ENCODE data around the gene FBLN2. TPM values are rescaled to one million over a fixed set of nuclear protein-coding genes. Genes with fewer than 3 reads are reported as not detected.

Gene FBLN2
- total RNA-seq, 2 donors from 2014 or later = not detected

DNA sequence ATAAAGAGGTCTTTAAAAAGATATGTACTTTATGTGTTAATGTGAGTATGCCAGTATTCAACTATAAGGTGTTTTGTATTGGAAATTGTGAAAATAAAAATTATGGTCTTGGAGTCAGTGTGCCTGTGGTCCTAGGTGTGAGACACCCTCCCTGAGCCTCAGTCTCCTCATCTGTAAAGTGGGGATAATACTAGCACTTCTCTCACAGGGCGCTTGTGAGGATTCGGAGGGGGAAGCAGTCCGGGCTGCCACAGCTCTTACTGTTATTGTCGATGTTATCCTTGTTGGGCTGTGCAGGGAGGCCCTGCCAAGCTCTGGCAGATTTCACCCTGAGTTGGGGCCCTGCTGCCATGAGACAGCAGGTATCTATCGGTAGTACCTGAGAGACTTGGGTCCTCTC is 26.7 kb upstream of the FBLN2 start:
- Mint-ChIP-seq H3K36me3 (no peaks in the 10 kb centered on the region), H3K27ac (no peak overlapping the region), H3K9me3 (peaks cover 5 to 6% of the 10 kb centered on the region in 2 donors)
- ATAC-seq (no peak), DNase-seq (ENCODE audit: low spot score in 2 of 2) (no peak)

DNA sequence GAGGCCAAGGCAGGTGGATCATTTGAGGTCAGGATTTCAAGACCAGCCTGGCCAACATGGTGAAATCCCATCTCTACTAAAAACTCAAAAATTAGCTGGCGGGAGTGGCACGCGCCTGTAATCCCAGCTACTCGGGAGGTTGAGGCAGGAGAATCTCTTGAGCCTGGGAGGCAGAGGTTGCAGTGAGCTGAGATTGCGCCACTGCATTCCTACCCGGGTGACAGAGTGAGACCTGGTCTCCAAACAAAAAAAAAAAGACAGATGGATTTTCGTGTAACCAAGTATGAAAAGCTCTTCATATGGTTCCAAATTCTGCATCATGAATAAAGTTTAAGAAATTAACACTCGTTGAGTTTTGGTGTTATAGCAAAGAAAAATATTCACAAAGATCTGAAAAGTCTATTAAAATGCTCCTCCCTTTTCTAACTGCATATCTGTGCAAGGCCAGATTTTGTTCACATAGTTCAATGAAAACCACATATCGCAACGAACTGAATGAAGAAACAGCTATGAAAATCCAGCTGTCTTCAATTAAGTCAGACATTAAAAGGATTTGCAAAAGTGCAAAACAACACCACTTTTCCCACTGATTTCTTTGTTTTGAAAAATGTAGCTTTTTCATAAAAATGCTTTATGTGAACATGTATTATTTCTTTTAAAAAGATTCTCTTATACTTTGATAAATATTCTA is 23.8 kb upstream of the FBLN2 start:
- ATAC-seq (no peak), DNase-seq (ENCODE audit: low spot score in 2 of 2) (no peak)
- H3K36me3 Mint-ChIP-seq = no peaks in the 10 kb centered on the region
- H3K27ac Mint-ChIP-seq = no peak overlapping the region
- peaks cover 5 to 6% of the 10 kb centered on the region in 2 donors for H3K9me3 Mint-ChIP-seq

GRCh38 chr3:13525827-13526625 is 22.9 kb upstream of the FBLN2 start:
- ATAC-seq (no peak), DNase-seq (ENCODE audit: low spot score in 2 of 2) (no peak)
- Mint-ChIP-seq H3K36me3 (no peaks in the 10 kb centered on the region), H3K27ac (peak overlapping the region in 1 of 2 donors; percentile 56), H3K9me3 (peaks cover 5 to 6% of the 10 kb centered on the region in 2 donors)

- H3K9me3 Mint-ChIP-seq = peaks cover 2% of the 10 kb centered on the region in 2 donors
- DNase-seq (ENCODE audit: low spot score in 2 of 2) = no peak
- ATAC-seq = no peak
- H3K27ac Mint-ChIP-seq = peak overlapping the region in 1 of 2 donors; percentile 56
- H3K36me3 Mint-ChIP-seq = no peaks in the 10 kb centered on the region
Measured at GRCh38 chr3:13526626-13526949, 22.3 kb upstream of the FBLN2 start.

DNA sequence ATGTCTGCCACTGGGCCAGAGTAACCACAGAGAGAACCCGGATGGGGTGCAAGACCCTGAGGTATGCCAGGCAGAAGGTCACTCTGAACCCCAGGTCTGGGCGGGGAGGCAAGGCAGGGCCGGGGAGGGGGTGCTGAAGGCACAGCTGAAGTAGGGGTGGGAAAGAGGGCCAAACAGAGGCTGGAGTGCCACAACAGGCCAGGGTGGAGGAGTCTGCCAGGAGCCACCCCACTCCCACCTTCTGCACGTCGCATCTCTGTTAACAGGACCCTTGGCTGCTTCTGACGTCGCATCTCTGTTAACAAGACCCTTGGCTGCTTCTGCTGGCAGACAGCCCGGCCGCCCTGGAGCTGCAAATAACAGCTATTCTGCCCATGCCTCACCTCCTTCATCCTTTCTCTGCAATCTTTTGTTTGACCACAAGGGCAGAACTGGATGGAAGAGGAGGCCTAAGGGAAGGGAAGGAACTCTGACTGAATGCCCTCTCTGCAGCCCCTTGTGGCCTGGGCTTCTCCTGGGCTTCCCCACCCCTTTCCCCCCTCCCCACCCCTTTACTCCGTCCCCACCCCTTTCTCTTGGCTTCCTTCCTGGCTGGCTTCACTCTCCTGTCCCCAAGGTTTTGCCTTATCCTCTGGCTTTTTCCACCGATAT is 20.6 kb upstream of the FBLN2 start:
- DNase-seq (ENCODE audit: low spot score in 2 of 2) = no peak
- H3K9me3 Mint-ChIP-seq = no peaks in the 10 kb centered on the region
- no peak overlapping the region for H3K27ac Mint-ChIP-seq
- ATAC-seq = no peak
- no peaks in the 10 kb centered on the region for H3K36me3 Mint-ChIP-seq

DNA sequence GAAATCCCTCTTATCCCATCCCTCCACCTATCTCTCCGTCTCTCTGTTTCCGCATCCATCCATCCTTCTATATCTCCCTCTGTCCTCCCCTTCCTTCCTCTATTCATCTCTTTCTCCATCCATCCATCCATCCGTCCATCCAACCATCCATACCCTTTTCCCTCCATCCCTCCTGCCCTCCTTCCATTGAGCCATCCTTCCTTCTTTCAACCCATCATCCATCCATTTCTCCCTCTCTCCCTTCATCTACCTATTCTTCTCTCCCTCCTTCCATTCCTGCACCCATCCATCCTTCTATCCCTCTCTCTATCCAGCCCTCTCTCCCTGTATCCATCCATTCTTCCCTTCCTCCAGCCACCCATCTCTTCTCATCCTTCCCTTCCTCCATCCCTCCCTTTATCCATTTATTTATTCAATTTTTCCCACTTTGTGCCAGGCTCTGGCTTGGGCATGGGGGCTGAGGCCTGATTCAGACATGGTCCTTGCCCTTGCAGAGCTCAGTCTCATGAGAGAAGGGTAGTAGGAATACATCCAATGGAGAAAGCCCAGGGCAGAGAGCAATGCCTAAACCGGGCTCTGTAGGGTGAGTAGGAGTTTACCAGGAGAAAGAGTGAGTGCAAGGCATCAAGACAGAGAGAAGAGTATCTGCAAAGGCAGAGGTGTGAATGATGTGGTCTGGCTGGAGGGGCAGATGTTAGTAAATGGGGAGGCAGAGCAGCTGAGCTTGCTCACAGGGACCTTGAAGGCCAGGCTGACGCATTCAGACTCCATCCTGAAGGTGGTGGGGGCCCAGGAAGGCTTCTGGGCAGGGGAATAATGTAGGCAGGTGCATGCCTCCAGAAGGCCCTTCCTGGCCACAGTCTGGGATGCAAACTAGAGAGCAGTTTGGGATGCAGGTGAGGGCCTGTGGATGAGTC is 19.5 kb upstream of the FBLN2 start:
- DNase-seq (ENCODE audit: low spot score in 2 of 2) (no peak), ATAC-seq (no peak)
- H3K9me3 Mint-ChIP-seq = no peaks in the 10 kb centered on the region
- no peaks in the 10 kb centered on the region for H3K36me3 Mint-ChIP-seq
- peak overlapping the region in 1 of 2 donors; percentile 30 for H3K27ac Mint-ChIP-seq

GRCh38 chr3:13530241-13531009 is 18.5 kb upstream of the FBLN2 start:
- ATAC-seq (no peak), DNase-seq (ENCODE audit: low spot score in 2 of 2) (no peak)
- Mint-ChIP-seq H3K27ac (no peak overlapping the region), H3K36me3 (no peaks in the 10 kb centered on the region), H3K9me3 (no peaks in the 10 kb centered on the region)

GRCh38 chr3:13532085-13532484 is 16.8 kb upstream of the FBLN2 start:
- Mint-ChIP-seq H3K36me3 (peaks cover 0 to 6% of the 10 kb centered on the region in 2 donors), H3K27ac (no peak overlapping the region)

DNA sequence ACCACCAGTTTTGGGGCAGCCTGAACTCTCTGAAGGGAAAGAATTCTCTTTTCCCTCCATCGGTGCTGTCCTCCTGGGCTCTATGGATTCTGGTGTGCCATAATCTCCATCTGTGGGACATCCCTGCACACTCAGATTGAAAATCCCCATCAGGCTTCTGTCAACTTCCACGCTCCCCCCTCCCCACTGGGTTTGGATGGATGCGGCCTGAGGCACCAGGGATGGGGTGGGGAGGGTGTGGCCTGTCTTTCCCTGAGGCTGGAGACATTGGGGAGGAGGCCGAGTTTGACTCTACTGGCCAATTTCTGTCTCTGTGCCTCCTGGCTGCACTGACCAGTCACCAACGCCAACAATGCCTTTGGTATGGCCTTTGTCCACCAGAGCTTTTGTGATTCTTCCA is 16.3 kb upstream of the FBLN2 start:
- no peak for ATAC-seq
- Mint-ChIP-seq H3K36me3 (peaks cover 0 to 6% of the 10 kb centered on the region in 2 donors), H3K27ac (no peak overlapping the region), H3K9me3 (peaks cover 0 to 4% of the 10 kb centered on the region in 2 donors)
- no peak for DNase-seq (ENCODE audit: low spot score in 2 of 2)

More at GRCh38 chr3:13532085-13532484, 16.8 kb upstream of the FBLN2 start:
- no peak for ATAC-seq
- no peak for DNase-seq (ENCODE audit: low spot score in 2 of 2)
- peaks cover 0 to under 1% of the 10 kb centered on the region in 2 donors for H3K9me3 Mint-ChIP-seq

DNA sequence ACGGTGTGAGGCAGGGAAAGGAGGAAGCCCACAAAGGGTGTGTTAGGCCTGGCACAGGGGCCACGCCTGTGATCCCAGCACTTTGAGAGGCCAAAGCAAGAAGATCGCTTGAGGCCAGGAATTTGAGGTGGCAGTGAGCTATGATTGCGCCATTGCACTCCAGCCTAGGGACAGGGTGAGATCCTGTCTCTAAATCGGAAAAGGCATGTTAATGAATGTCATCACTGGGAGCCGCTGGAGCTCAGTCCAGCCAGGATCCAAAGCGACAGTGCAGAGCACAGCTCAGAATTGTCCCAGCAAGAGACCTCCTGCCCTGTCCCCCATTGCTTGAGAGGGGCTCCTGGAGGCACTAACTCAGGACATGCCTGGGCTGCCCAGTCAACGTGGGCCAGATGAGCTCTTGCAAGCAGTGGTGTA is 15.0 kb upstream of the FBLN2 start:
- DNase-seq (ENCODE audit: low spot score in 2 of 2) (no peak), ATAC-seq (no peak)
- H3K27ac Mint-ChIP-seq = no peak overlapping the region
- peaks cover 0 to 4% of the 10 kb centered on the region in 2 donors for H3K9me3 Mint-ChIP-seq
- peaks cover 0 to 6% of the 10 kb centered on the region in 2 donors for H3K36me3 Mint-ChIP-seq

GRCh38 chr3:13535526-13535875 is 13.4 kb upstream of the FBLN2 start:
- H3K36me3 Mint-ChIP-seq = peaks cover 0 to 6% of the 10 kb centered on the region in 2 donors
- no peak overlapping the region for H3K27ac Mint-ChIP-seq
- peaks cover 0 to 4% of the 10 kb centered on the region in 2 donors for H3K9me3 Mint-ChIP-seq
- ATAC-seq (no peak), DNase-seq (ENCODE audit: low spot score in 2 of 2) (no peak)

- ATAC-seq (no peak), DNase-seq (ENCODE audit: low spot score in 2 of 2) (no peak)
- peaks cover 3 to 6% of the 10 kb centered on the region in 2 donors for H3K36me3 Mint-ChIP-seq
- H3K9me3 Mint-ChIP-seq = peaks cover 0 to 7% of the 10 kb centered on the region in 2 donors
- H3K27ac Mint-ChIP-seq = no peak overlapping the region
Measured at GRCh38 chr3:13535905-13536304, 13.0 kb upstream of the FBLN2 start.

GRCh38 chr3:13536432-13536831 is 12.5 kb upstream of the FBLN2 start:
- Mint-ChIP-seq H3K36me3 (peaks cover 6 to 7% of the 10 kb centered on the region in 2 donors), H3K27ac (no peak overlapping the region), H3K9me3 (peaks cover 0 to 10% of the 10 kb centered on the region in 2 donors)
- no peak for ATAC-seq
- no peak for DNase-seq (ENCODE audit: low spot score in 2 of 2)

GRCh38 chr3:13536832-13537231 is 12.1 kb upstream of the FBLN2 start:
- Mint-ChIP-seq H3K9me3 (peaks cover 0 to 10% of the 10 kb centered on the region in 2 donors), H3K27ac (no peak overlapping the region), H3K36me3 (peaks cover 6 to 7% of the 10 kb centered on the region in 2 donors)
- no peak for DNase-seq (ENCODE audit: low spot score in 2 of 2)
- no peak for ATAC-seq

- DNase-seq (ENCODE audit: low spot score in 2 of 2) (no peak), ATAC-seq (no peak)
- no peak overlapping the region for H3K27ac Mint-ChIP-seq
- H3K9me3 Mint-ChIP-seq = peaks cover 0 to 13% of the 10 kb centered on the region in 2 donors
- peaks cover 6 to 7% of the 10 kb centered on the region in 2 donors for H3K36me3 Mint-ChIP-seq
Measured at GRCh38 chr3:13537244-13537908, 11.5 kb upstream of the FBLN2 start.
